HG02642 (cell line): ENCODE data around the gene TTC9C.
"Not testable (repeated sequence)": the region's sequence is repeated elsewhere in the genome, so short reads cannot be mapped to it uniquely, and the experiment has no call there.

Experiments
- ATAC-seq: cut with Tn5 transposase; IDR thresholded peaks from one replicate; pipeline ENCODE4 v1.9.1; 2021; ENCODE audit warnings: mild to moderate bottlenecking; ENCODE audit not compliant: unreplicated experiment, poor library complexity

The TTC9C gene

GRCh38 chr11:62747475-62748160, 19.3 kb downstream of the TTC9C start:
- no peak for ATAC-seq

GRCh38 chr11:62749931-62750330, 21.6 kb downstream of the TTC9C start:
- ATAC-seq: not testable (repeated sequence)

GRCh38 chr11:62752177-62752785, 24.0 kb downstream of the TTC9C start:
- no peak for ATAC-seq

- ATAC-seq: no peak
Observed at GRCh38 chr11:62752994-62753735, 24.9 kb downstream of the TTC9C start.

- ATAC-seq: peak; percentile 96
Observed at GRCh38 chr11:62753736-62754603, 25.7 kb downstream of the TTC9C start, which contains the start of gene ZBTB3. ZBTB3 (minus strand) TSS chr11:62754160; CDS start chr11:62753664, 496 bp downstream.

GRCh38 chr11:62755086-62755615, 26.9 kb downstream of the TTC9C start:
- no peak for ATAC-seq

GRCh38 chr11:62757846-62758788, 29.8 kb downstream of the TTC9C start:
- ATAC-seq: no peak

GRCh38 chr11:62760867-62761227, 32.6 kb downstream of the TTC9C start:
- not testable (repeated sequence) for ATAC-seq

GRCh38 chr11:62770778-62771143, 42.5 kb downstream of the TTC9C start:
- ATAC-seq: peak; percentile 9

- peak; percentile 87 for ATAC-seq
Observed at GRCh38 chr11:62771144-62772021, 43.1 kb downstream of the TTC9C start, which contains the start of gene TAF6L. TAF6L (plus strand) TSS chr11:62771396; CDS start chr11:62775784, 4,388 bp downstream.

- ATAC-seq: no peak
Observed at GRCh38 chr11:62774407-62774806, 46.1 kb downstream of the TTC9C start.

GRCh38 chr11:62775646-62776045, 47.4 kb downstream of the TTC9C start:
- ATAC-seq: no peak

- ATAC-seq: no peak
Observed at GRCh38 chr11:62777389-62777788, 49.1 kb downstream of the TTC9C start.

GRCh38 chr11:62778441-62778840, 50.2 kb downstream of the TTC9C start:
- no peak for ATAC-seq

GRCh38 chr11:62782753-62783152, 54.5 kb downstream of the TTC9C start:
- no peak for ATAC-seq

GRCh38 chr11:62786318-62787004, 58.2 kb downstream of the TTC9C start:
- ATAC-seq: peak; percentile 67

- peak; percentile 72 for ATAC-seq
Observed at GRCh38 chr11:62787005-62787759, 58.9 kb downstream of the TTC9C start, which contains the start of gene TMEM179B. TMEM179B (plus strand) TSS chr11:62787402; CDS start chr11:62787432, 30 bp downstream.
